Loucy (cell line): ENCODE measurements around the gene MCM5.

Source experiments
- EZH2phosphoT487 ChIP-seq: fragments of 200-600 bp; IDR thresholded peaks from 2 replicates; pipeline ENCODE4 v1.6.1; 2018; ENCODE audit warnings: antibody characterized with exemption, mild to moderate bottlenecking, moderate library complexity, borderline replicate concordance
- TF ChIP-seq, protein P1 (sequence below): fragments of 200-600 bp; sonication (generic); conservative IDR thresholded peaks from 2 replicates; pipeline ENCODE4 v1.5.1; 2014; ENCODE audit warnings: mild to moderate bottlenecking, antibody characterized with exemption, low read length

DNA sequence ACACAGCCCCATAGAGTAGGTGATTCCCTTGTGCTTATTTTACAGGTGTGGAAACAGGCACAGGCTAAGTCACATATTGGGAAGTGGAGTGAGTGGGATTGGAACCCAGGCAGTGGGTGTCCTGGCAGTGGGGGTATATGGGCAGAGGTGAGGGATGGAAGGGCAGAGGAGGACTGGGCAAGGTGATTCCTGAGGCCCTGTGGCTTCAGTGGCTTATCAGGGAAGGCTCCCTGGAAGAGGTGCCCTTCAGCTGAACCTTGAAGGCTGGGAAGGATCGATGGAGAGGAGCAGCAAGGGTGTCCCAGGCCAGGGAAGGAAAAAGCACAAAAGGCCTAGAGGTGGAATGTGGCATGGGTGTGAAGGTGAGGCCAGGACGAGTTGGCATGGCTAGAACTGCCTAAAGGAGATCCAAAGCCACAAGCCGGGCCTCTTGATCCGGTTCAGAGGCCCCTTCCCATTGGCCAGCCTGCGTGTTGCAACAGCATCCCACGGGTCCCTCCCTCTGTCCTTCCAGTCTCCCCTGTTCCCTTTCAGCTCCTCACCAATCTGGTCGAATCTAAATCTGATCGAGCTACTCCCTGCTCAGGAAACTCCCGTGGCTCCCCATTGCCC, 41.7 kb downstream of the MCM5 start:
- TF ChIP-seq, protein P1, sequence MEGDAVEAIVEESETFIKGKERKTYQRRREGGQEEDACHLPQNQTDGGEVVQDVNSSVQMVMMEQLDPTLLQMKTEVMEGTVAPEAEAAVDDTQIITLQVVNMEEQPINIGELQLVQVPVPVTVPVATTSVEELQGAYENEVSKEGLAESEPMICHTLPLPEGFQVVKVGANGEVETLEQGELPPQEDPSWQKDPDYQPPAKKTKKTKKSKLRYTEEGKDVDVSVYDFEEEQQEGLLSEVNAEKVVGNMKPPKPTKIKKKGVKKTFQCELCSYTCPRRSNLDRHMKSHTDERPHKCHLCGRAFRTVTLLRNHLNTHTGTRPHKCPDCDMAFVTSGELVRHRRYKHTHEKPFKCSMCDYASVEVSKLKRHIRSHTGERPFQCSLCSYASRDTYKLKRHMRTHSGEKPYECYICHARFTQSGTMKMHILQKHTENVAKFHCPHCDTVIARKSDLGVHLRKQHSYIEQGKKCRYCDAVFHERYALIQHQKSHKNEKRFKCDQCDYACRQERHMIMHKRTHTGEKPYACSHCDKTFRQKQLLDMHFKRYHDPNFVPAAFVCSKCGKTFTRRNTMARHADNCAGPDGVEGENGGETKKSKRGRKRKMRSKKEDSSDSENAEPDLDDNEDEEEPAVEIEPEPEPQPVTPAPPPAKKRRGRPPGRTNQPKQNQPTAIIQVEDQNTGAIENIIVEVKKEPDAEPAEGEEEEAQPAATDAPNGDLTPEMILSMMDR: no peak
- TF ChIP-seq EZH2phosphoT487: no peak
